ENCODE measurements around the gene JUP.
"Not testable (repeated sequence)": the region's sequence is repeated elsewhere in the genome, so short reads cannot be mapped to it uniquely, and the experiment has no call there.

DNA sequence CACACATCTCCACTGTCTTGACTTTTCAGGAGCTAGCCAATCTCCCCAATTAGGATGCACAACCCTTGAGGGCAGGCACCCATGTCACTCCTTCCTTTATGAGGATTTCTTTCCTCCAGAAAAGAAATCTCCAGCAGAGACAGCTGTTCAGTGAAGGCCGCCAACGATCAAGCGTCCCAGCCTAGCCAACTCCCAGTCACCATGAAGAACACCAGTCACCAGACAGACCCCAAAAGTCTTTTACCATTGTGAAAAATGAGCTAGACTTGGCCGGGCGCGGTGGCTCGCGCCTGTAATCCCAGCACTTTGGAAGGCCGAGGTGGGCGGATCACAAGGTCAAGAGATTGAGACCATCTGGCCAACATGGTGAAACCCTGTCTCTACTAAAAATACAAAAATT, 43.5 kb upstream of the JUP start:
- not testable (repeated sequence) for TF ChIP-seq SUZ12 (IDR thresholded peaks at IDR 0.05; ENCODE audit: extremely low read depth, insufficient read depth, insufficient read length); ZNF274 (IDR thresholded peaks at IDR 0.05; ENCODE audit: low read depth, low read length); YY1 (IDR thresholded peaks at IDR 0.05; ENCODE audit: insufficient read depth, insufficient read length)

All from NT2/D1 (cell line).